ENCODE results near the gene STARD13.

DNA sequence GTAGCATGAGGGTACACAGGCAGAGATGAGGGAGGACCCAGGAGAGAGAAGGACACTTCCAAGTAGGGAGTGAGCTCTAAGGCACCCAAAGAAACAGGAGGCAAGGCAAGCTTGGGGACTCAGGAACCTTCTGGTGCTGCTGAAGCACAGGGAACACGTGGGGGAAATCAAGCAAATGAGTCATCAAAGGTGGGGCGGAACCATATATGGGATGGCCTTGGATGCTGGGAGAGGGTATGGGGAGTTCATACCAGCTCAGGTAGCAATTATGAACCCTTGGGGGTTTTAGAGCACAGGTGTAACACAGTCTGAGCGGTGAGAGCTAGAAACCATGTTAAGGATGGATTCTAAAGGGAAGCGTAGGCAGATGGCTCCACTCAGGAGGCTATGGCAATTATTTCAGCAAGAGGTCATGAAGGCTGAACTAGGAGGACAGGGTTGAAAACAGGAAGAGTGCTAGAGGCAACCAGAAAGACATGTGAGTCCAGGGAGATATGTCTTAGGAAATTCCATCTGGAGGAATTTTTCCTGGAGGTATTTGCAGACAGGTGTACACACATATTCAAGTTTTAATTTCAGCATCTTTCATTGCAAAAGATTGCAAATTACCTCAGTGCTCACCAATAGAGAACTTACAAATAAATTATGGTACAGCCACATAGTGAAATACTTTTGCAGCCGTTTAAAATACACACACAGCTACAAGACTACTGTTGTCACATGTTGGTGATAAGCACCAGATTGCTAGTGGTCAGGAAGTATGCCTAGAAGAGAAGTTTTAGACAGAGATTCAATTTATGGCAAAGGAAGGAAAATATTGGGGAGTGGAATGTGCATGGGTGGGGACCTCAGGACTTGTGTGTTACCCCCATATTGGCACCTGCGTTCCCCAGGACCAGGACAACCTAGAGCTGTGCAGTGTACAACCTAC lies 77.0 kb downstream of the STARD13 start:
- TF ChIP-seq POLR2A (IDR thresholded peaks at IDR 0.05), result no peak
- TF ChIP-seq, protein P1, sequence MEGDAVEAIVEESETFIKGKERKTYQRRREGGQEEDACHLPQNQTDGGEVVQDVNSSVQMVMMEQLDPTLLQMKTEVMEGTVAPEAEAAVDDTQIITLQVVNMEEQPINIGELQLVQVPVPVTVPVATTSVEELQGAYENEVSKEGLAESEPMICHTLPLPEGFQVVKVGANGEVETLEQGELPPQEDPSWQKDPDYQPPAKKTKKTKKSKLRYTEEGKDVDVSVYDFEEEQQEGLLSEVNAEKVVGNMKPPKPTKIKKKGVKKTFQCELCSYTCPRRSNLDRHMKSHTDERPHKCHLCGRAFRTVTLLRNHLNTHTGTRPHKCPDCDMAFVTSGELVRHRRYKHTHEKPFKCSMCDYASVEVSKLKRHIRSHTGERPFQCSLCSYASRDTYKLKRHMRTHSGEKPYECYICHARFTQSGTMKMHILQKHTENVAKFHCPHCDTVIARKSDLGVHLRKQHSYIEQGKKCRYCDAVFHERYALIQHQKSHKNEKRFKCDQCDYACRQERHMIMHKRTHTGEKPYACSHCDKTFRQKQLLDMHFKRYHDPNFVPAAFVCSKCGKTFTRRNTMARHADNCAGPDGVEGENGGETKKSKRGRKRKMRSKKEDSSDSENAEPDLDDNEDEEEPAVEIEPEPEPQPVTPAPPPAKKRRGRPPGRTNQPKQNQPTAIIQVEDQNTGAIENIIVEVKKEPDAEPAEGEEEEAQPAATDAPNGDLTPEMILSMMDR (IDR thresholded peaks at IDR 0.05), result no peak
